Adrenal gland (tissue), 12 donors: ENCODE results near the gene NPPB. TPM values are rescaled to one million over a fixed set of nuclear protein-coding genes. Genes with fewer than 3 reads are reported as not detected.

ENCODE experiments used
- DNase-seq, 7 donors: peaks; one replicate each; pipeline ENCODE4 v3.0.0-alpha.2; 2019 to 2020
- H3K27ac ChIP-seq, 5 donors: fragments of 200-600 bp; sonication (generic) in 4 of 5; 1 replicate in 3 of 5; 2 replicates in 2 of 5; pipeline versions ENCODE4 v1.5.1 to v1.8.0; 2016 to 2020; ENCODE audit warnings: mild to moderate bottlenecking in 1 of 5
- H3K27me3 ChIP-seq: fragments of 200-600 bp; 2 replicates; pipeline ENCODE4 v1.8.0; 2021
- H3K36me3 ChIP-seq, 2 donors: fragments of 200-600 bp; replicated peaks in 1 of 2; 1 replicate in 1 of 2; 2 replicates in 1 of 2; pipeline versions ENCODE4 v1.5.1 to v1.8.0; 2018 to 2022
- H3K4me1 ChIP-seq, 2 donors: fragments of 200-600 bp; replicated peaks in 1 of 2; 1 replicate in 1 of 2; 2 replicates in 1 of 2; pipeline versions ENCODE4 v1.5.1 to v1.8.0; 2018 to 2021
- H3K4me3 ChIP-seq, 4 donors: fragments of 200-600 bp; sonication (generic) in 3 of 4; one replicate each; pipeline ENCODE4 v1.5.1; 2016 to 2018
- H3K9me3 ChIP-seq, 3 donors: fragments of 200-600 bp; sonication (generic) in 1 of 3; replicated peaks in 1 of 3; 1 replicate in 2 of 3; 2 replicates in 1 of 3; pipeline versions ENCODE4 v1.5.1 to v1.8.0; 2016 to 2021
- POLR2A ChIP-seq, 2 donors: fragments of 450-650 bp; IDR thresholded peaks; one replicate each; pipeline ENCODE4 v1.6.1; 2017; ENCODE audit warnings: antibody characterized with exemption in 2 of 2, mild to moderate bottlenecking in 2 of 2, moderate library complexity in 1 of 2
- WGBS, 4 donors: extraction: QIAGEN DNeasy Blood & Tissue Kit in 2 of 4; methylation state at CpG; one replicate each; pipeline versions ENCODE4 v1.1.5 to v1.1.7; 2013 to 2017; 5-methylcytosine and 5-hydroxymethylcytosine counted together
- intact Hi-C, 2 donors: fragments of 100-400 bp; cut with DNase I; formaldehyde crosslinking; loops; one replicate each; pipeline versions ENCODE4 v1.14.1 to v1.15.0; 2022 to 2023
- polyA plus RNA-seq, 3 donors: library from polyadenylated mRNA; stranded (reverse); fragments of 200-250 nt in 2 of 3; fragments of 350-450 nt in 1 of 3; fragmentation: Illumina TruSeq in 1 of 3; extraction: RNeasy Lipid Tissue Mini Kit (QIAGEN cat#74804) in 1 of 3; gene quantifications; one replicate each; pipeline ENCODE4 v1.2.3, GENCODE V29; 2013 to 2014
- total RNA-seq, 9 donors: library from RNA; depleted of rRNA in 4 of 9; stranded (reverse); fragments of >200 nt in 4 of 9; fragments of 120-200 nt in 1 of 9; fragmentation: NEBNext Ultra II Directional in 1 of 9; extraction: Animal tissue kit (Norgen Biotek cat#: 25700) in 1 of 9; gene quantifications; one replicate each; pipeline versions ENCODE4 v1.1.0 to v1.2.4, GENCODE V29; 2013 to 2023
- TF ChIP-seq, protein P1 (sequence below), 6 experiments: fragments of 450-650 bp in 4 of 6; fragments of 200-600 bp in 2 of 6; sonication (generic) in 1 of 6; IDR thresholded peaks; 1 replicate in 5 of 6; 2 replicates in 1 of 6; pipeline versions ENCODE4 v1.5.1 to v1.8.0; 2016 to 2021; ENCODE audit warnings: antibody characterized with exemption in 6 of 6, mild to moderate bottlenecking in 2 of 6, moderate library complexity in 1 of 6
- donor health status: healthy with polysubstance abuse.
- donor health status: Bipolar disorder and iron deficiency.
- donor health status: DM: yes; HTN: yes; CAD: no.
- donor health status: DM: no; HTN: no; CAD: no.
- donor health status: DM: no; HTN: no; CAD: no.
- donor health status: DM: yes; HTN: yes; CAD: no.

NPPB gene
- total and polyA plus RNA-seq, 12 donors, result 1.1 TPM; not detected in 11

DNA sequence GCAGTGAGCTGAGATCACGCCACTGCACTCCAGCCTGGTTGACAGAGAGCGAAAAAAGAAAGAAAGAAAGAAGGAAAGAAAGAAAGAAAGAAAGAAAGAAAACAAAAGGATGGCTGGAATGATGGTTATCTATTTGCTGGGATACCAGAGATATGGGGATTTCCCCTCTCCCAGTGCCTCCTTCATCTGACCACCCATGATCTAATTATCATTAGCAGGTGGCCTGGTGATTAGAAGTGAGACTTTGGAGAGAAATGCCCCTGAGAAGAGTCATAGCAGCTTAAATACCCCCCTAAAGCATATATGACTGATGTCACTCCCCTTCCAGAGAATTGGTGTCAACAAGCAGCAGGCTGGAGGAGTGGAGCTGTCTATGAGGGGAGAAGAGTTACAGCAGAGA, 1.3 kb upstream of the NPPB start:
- intact Hi-C loops, result no loop called here
- 44 to 57% (median 54%) methylated on average over 2 of the region's 2 CpGs for WGBS, 4 donors
- no peaks in the 10 kb centered on the region for H3K4me1 ChIP-seq
- no peak overlapping the region for H3K27ac ChIP-seq
- no peaks in the 10 kb centered on the region for H3K36me3 ChIP-seq
- no peak for DNase-seq
- peaks cover 26% of the 10 kb centered on the region for H3K27me3 ChIP-seq
- TF ChIP-seq POLR2A (IDR thresholded peaks at IDR 0.05), result no peak
- TF ChIP-seq, protein P1, sequence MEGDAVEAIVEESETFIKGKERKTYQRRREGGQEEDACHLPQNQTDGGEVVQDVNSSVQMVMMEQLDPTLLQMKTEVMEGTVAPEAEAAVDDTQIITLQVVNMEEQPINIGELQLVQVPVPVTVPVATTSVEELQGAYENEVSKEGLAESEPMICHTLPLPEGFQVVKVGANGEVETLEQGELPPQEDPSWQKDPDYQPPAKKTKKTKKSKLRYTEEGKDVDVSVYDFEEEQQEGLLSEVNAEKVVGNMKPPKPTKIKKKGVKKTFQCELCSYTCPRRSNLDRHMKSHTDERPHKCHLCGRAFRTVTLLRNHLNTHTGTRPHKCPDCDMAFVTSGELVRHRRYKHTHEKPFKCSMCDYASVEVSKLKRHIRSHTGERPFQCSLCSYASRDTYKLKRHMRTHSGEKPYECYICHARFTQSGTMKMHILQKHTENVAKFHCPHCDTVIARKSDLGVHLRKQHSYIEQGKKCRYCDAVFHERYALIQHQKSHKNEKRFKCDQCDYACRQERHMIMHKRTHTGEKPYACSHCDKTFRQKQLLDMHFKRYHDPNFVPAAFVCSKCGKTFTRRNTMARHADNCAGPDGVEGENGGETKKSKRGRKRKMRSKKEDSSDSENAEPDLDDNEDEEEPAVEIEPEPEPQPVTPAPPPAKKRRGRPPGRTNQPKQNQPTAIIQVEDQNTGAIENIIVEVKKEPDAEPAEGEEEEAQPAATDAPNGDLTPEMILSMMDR (IDR thresholded peaks at IDR 0.05), result no peak
- no peaks in the 10 kb centered on the region for H3K9me3 ChIP-seq
- no peak overlapping the region for H3K4me3 ChIP-seq

DNA sequence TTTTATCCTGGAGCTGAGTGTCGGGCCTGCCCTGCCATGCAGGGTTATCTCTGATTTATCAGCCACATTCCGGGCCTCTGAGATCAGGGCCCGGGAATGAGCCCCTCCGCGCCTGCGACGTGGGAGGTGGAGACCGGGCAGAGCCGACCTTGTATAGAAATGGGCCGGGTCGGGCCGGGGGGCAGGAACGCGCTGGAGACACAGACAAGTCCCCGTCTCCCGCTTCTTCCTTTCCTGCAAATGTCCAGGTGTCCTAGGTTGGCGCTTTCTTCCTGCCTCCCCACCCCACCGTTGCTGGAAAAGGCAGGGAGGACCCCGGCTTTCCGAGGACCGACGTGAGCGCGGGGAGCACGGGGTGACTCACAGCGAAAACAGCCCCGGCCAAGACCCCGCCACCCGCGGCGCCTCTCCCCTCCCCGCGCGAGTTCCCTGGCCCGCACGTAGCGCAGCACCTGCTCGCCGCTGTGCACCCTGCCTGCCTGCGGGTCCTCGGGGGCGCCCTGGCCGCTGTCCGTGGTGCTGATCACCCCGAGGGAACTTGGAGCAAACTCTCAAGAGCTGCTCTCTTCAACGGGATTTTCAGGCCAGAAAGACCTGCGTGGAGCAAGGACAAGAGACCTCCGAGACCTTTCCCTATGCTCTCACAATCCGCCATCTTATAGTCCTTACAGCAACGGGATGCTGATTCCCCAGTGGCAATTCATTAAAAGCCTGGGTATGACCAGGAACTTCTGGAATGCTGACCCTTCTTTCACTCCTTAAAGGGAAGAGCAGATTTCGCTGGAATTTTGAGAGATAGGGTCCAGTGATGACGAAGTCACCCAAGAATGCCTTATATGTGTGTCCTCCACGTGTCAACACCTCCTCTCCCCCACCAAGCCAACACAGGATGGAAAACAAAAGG, 475 bp upstream of the NPPB start:
- TF ChIP-seq, protein P1 (IDR thresholded peaks at IDR 0.05), result peak in 3 of 6 experiments; percentile 15 to 52 (median 27)
- no peak for TF ChIP-seq POLR2A (IDR thresholded peaks at IDR 0.05)
- Histone ChIP-seq H3K9me3 (no peaks in the 10 kb centered on the region), H3K4me1 (no peaks in the 10 kb centered on the region), H3K27ac (no peak overlapping the region), H3K4me3 (no peak overlapping the region), H3K27me3 (peaks cover 26% of the 10 kb centered on the region), H3K36me3 (no peaks in the 10 kb centered on the region)
- DNase-seq, result peak in 6 of 7 donors; percentile 68 to 81 (median 75)
- WGBS, 4 donors, result 2 to 17% (median 4%) methylated on average over 9 to 53 of the region's 53 CpGs
- intact Hi-C loops, result no loop called here

DNA sequence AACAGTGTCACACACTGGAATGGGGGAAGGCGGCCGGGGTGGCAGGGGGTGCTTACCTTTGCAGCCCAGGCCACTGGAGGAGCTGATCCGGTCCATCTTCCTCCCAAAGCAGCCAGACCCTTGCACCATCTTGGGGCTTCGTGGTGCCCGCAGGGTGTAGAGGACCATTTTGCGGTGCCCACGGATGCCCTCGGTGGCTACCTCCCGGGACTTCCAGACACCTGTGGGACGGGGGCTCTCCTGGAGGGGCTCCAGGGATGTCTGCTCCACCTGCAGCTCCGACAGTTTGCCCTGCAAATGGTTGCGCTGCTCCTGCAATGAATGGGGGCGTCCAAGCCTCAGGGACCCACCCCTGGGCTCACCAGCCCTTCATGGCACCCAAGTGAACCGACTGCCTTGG, 587 bp downstream of the NPPB start:
- H3K9me3 ChIP-seq, result no peaks in the 10 kb centered on the region
- no peaks in the 10 kb centered on the region for H3K4me1 ChIP-seq
- no peak for TF ChIP-seq POLR2A (IDR thresholded peaks at IDR 0.05)
- TF ChIP-seq, protein P1 (IDR thresholded peaks at IDR 0.05), result no peak
- H3K27me3 ChIP-seq, result peaks cover 26% of the 10 kb centered on the region
- intact Hi-C loops, result no loop called here
- H3K36me3 ChIP-seq, result no peaks in the 10 kb centered on the region
- no peak for DNase-seq
- H3K4me3 ChIP-seq, result no peak overlapping the region
- H3K27ac ChIP-seq, result no peak overlapping the region
- WGBS, 4 donors, result 73 to 82% (median 79%) methylated on average over 12 to 14 of the region's 14 CpGs

- Histone ChIP-seq H3K27me3 (peaks cover 26% of the 10 kb centered on the region), H3K9me3 (no peaks in the 10 kb centered on the region), H3K4me1 (no peaks in the 10 kb centered on the region), H3K27ac (no peak overlapping the region), H3K36me3 (no peaks in the 10 kb centered on the region), H3K4me3 (no peak overlapping the region)
- intact Hi-C loops, result no loop called here
- WGBS, 4 donors, result 33 to 45% (median 39%) methylated on average over 10 of the region's 10 CpGs
- TF ChIP-seq, protein P1 (IDR thresholded peaks at IDR 0.05), result no peak
- TF ChIP-seq POLR2A (IDR thresholded peaks at IDR 0.05), result no peak
- DNase-seq, result no peak
These were observed 1.4 kb downstream of the NPPB start for GRCh38 chr1:11857164-11857851.
